Measurements from ENCODE around the gene SAP30.

GRCh38 chr4:173371292-173372192 lies 788 bp downstream of the SAP30 start:
- no peak for TF ChIP-seq CTCF (conservative IDR thresholded peaks at IDR 0.05; ENCODE audit: low read depth in 2 of 2)
- no peak for TF ChIP-seq EZH2 (IDR thresholded peaks at IDR 0.05; ENCODE audit: low read depth, unreplicated experiment)
- TF ChIP-seq REST (IDR thresholded peaks at IDR 0.05; ENCODE audit: unreplicated experiment), result no peak

Data from GM23338 (cell line).